D341Med (cell line): ENCODE data around the gene SPATA24.
"Not testable (repeated sequence)": the region's sequence is repeated elsewhere in the genome, so short reads cannot be mapped to it uniquely, and the experiment has no call there.

Source experiments
- DNase-seq: peaks from one replicate; pipeline ENCODE4 v3.0.0; 2012; ENCODE audit warnings: low spot score

The SPATA24 gene

DNA sequence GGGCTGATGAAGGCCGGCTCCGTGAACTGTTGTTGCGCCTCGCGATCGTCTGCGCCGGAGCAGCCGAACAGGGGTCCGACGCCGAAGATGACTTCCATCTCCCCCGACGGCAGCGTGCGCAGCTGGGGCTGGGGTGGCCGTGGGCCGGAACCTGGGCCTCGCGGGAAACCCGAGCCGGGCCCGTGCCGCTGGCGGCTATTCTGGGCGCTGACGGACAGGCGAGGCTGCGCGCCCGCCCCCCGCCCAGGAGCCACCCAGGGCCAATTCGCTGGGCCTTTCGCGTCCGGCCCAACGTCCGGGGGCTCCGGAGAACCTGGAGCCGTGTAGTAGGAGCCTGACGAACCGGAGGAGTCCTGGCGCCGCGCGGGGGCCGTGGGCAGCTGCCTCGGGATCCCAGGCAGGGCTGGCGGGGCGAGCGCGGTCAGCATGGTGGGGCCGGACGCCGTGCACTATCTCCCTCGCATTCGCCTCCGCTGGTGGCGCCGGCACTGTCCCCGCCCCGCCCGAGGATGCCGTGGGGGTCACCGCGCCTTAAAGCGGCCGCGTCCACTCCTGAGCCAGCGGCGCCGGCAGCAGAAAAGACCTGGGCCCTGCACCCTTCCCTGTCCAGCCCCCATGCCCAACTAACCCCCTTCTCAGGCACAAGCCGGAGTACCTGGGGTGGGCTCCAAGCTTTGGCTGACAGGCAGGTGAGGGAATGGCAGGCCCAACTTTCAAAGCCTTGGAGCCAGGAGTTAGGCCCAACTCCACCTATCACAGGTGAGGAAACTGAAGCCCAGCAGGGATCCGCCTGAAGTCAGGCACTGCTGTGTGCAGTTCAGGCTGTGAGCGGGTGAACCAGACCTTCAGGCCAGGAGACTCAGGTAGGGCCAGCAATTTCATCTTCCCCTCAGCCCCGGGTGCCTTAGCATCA is 9.0 kb downstream of the SPATA24 start, which contains the start of gene PROB1:
TSS of gene PROB1 (minus strand) at position 451 of the 913 bp plus-strand sequence. CDS start at position 428, 23 bp downstream.
- DNase-seq: no peak

DNA sequence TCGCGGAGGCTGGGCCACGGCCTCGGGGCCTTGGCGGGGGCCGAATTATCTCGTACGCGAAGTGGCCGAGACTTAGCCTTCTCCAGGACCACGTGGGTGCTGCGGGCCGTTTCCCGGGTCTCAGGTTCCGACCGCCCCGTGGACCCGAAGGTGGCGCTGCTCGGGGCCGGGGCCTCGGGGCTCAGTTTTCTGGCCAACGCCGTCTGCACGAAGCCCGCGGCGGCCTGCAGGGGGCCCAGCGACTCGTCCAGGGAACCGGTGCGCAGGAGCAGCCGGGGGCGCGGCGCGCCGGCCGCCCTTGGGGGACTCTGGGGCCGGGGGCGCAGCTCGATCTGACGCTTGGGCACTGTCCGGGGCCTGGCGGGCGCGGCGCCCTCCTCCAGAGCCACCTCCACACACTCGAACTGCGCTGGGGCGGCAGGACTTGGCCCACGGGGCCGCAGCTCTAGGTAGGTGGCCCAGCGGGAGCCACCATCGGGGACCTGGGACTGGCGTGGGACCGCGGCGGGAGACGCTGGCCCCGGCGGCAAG is 9.7 kb downstream of the SPATA24 start:
- no peak for DNase-seq

DNA sequence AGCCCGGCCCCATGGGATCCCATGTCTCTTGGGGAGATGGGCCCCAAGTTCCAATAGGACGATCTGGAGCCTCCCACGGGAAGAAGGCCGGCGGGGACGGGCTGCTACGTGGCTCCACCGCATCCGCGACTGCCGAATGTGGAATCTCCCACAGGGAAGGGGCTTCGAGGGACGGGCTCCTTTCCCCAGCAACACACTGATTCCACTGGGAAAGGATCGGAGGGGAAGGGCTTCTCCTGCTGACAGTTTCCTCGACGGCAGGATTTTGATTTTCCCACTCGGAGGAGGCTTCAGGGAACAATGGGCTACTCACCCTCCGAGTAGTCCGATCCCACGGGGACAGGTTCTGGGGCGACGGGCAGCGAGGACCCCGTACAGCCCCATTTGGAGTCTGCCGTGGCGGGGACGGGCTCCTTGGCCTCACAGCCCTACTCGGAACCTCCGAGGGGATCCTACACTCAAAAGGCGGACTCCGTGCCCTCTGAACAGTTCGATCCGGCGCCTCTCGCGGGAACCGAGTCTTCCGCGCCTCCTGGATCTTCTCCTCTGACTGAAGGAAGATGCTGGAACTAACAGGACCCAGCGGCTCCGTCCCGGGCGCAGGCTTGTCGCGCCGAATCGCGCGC is 10.3 kb downstream of the SPATA24 start:
- DNase-seq: no peak

DNA sequence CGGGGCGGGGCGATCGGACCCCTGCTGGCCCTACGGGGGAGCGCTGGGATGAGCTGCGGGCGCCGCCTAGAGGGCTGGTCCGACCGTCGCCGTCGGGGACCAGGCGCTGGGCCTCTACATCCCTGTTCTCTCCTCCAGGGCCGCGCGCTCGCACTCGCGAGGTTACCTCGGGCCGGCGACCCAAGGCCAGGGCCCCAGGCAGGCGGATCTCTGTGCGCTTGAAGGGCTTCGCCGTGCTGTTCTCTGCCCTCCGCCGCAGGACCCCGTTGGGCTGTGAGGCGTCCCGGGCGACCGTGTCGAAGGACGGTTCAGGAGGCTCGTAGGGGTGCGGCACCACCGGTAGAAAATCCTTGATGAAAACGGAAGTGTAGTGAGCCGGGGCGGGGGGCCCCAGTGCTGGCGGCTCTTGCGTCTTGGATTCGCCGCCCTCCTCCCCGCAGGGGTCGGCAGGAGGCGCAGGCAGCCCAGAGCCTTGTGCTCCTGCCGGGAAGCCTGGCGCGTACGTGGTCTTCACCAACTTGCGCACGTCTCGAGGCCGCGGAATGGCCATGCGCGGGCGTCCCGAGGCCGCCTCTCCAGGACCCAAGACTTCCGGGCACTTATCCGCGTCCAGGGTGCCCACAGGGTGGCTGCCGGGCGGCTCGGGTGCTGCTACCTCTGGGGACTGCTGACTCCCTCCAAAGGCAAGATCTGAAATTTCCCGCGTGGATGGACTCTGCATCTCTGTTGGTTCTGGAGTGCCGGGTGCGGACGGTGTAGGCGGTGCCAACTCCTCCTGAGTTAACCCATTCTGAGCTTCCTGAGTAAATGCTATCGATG is 11.0 kb downstream of the SPATA24 start:
- DNase-seq: peak; percentile 93

DNA sequence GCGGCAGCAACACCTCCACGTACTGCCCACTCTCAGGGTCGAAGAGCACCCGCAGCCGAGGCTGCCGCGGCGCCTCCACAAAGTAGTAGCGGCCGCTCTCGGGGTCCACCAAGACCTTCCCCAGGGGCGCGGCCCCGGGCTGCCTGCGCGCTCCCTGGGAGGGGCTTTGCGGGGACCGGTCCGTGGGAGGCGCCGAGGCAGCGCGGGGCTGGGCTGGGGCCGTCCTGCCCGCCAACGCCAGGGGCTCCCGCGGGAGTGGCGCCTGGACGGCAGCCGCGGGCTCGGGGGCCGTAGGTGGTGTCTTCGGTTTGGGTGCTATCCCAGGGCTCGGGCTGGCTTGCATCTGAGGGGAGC is 11.6 kb downstream of the SPATA24 start:
- no peak for DNase-seq

DNA sequence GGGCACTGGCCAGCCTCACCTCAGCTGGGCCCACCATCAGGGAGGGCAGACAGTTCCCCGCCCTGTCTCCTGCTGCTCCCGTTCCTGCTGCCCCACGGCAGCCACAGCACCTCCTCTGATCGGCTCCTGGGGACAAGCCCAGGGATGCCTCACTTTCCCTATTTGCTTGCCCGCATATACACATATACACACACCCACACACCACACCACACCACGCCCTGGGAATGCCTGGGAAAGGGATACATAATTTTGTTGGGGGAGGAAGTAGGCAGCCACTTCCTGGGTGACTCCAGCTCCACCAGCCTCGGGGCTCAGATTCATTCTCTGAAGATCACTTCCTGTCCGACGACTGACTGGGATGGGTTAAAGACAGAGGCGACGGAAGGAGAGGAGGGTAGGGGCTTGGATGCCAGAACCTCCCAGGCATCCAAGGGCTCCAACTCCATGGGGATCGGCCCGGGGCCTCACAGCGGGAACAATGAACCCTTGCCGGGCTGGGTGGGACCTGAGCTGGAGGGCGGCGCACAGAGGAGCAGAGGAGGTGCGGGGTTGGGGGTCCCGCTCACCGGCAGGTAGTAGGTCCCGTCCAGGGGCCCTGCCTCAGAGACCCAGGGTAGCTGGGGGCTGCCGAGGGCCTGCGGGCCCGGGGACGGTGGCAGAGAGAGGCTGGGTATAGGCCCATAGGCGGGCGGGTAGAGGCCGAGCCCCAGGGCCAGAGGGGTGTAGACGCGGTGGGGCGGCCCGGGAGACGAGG is 12.1 kb downstream of the SPATA24 start:
- DNase-seq: no peak

DNA sequence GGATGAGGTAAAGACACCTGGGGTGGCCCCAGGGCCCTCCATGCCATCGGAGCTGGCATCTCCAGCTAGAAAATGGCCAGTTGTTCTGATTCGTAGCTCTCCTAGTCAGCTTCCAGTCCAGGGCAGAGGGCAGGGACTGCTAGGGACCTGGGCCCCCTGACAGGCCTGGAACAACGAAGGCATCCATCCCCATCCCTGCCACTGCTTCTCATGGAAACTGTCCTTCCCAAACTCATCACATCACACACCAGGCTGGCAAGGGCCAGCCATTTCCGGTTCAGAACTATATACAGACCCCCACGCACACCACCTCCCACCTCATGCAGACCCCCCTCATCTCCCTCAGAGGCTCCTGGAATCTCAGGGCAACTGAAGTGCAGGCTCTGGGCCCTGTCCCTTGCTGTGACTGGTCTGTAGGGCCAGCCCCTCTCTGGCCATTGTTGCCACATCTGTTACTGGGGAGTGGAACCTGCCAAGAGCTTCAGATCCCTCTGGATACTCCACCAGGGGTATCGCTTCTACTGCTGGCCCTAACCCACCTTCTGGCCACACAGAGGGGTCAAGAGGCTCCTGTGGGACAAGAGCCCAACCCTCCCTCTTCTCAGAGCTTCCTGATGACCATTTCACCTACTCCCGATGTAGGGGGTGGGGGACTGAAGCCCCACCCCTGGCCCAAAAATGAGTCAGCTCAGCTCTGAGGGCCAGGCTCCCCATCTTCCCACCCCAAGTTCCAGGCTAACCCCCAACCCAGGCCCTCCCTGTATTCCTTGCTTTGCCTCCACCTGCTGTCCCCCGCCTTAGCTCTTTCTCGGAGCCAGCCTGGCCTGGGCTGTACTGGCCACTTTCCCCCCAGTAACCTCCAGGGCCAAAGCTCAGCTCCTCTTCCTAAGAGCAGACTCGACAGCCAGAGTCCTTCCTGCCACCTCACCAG is 13.0 kb downstream of the SPATA24 start:
- no peak for DNase-seq

DNA sequence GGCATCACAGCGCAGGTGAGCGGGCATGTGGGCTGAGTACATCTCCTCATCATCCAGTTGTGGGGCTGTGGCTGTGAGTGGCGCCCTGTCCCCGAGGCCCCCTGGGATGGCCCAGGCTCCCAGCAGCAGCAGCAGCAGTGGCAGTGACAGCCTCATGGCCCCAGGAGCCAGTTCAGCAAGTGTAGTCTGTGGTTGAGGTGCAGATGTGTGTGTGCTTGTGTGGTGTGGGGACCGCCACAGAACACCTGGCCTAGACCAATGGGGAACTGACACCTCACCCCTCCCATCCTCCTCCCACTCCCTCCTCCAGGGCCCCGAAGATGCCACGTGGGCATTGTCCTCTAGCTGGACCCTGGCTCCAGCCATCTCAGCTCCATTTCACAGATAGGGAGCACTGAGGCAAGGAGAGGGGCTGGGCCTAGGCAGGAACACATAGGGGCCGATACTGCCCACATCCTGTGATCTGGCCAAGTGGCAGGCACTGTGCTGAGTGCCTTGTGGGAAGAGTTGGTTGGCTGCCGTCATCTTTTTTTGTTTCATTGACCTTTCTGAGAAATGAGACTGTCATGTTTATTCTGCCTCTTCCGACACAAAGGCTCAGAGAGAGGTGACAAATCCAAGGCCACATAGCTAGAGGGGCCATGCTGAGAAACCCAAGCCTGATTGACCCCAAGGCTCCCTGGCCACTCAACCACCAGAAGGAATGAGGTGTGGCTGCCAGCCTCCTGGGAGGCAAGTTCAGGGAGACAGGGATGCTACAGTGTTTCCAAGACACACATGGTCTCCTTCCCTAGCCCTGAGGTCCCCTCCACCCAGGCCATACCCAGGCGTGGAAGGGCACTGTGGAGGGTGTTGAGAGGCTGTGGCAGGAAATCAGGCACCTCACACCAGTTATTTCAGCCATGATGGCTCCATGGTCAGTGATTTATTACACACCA is 13.9 kb downstream of the SPATA24 start, which contains the start of gene MZB1:
TSS of gene MZB1 (minus strand) at position 213 of the 938 bp plus-strand sequence. CDS start at position 156, 57 bp downstream.
- DNase-seq: no peak

DNA sequence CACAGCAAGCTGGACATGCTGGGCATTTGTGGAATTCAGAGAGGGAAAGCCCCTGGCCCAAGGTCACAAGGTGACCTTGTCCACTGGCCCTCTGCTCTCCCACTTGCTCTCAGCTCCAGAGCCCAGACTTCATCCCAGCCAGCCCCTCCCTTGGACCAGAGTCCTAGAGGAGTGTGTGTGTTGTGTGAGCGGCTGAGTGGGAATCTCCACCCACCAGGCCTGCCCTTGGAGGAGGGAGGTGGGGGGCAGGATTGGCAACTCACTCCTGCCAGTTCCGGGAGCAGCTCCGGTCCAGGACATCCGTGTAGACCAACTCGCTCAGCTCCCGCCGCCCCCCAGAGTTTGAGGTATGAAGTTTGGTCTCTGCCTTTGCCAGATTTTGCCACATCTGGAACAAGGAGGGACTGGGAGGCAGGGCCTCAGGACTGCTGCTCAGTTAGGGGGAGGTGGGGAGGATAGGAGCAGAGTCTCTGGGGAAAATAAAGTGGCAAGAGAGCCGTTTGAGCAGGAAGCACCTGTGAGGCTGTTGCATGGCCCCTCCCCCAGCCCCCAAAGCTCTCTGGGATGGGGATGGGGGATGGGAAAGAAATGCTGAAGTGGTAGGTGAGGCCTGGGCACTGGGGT is 15.6 kb downstream of the SPATA24 start:
- DNase-seq: no peak

DNA sequence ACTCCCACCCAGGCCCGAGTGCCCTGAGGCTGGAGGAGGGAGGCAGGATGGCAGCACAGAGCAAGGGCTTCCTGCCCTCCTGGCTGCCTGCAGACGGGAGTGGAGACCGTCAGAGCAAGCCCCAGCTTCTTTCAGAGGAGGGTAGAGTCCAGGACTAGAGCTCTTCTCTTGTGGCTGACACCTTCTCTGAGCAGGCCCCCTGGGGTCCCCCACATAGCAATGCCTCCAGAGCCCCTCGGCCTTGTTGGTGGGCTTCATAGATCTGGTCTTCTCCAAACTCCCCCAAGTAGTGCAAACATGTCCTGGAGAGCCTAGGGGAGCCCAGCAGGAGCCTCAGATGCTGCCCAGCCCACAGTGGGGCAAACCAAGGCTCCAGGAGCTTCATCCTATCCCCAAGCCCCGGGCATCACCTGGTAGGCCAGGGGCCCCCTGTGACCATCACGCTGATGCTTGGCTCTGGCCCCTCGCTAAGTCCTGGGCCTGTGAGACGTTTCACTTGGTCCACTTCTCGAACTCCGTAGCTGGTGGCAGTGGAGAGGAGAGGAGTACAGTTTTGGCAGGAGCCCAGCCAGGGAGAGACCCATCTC is 16.2 kb downstream of the SPATA24 start:
- no peak for DNase-seq

DNA sequence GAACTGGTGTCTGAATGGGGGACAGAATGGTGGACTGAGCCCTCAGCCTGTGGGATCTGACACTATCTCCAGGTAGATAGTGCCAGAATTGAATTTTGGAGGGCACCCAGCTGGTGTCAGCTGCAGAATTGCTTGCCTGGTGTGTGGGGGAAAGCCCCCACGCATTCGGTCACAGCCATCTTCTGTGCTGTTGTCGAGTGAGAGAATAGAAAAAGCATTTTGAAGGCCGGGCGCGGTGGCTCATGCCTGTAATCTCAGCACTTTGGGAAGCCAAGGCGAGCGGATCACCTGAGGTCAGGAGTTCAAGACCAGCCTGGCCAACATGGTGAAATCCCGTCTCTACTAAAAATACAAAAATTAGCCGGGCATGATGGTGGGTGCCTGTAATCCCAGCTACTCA is 16.9 kb downstream of the SPATA24 start:
- DNase-seq: not testable (repeated sequence)

DNA sequence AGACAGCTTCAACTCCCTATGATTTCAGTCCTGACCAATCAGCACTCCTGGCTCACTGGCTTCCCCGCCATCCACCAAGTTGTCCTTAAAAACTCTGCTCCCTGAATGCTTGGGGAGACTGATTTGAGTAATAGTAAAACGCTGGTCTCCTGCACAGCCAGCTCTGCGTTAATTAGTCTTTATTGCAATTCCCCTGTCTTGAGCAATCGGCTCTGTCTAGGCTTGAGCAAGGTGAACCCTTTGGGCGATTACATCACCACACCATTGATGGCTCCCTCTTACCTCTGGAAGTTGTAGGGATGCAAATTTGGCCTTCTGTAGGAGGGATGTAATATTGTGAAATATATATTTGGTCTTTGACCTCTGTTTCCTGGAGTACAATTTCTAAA is 17.8 kb downstream of the SPATA24 start:
- DNase-seq: no peak

DNA sequence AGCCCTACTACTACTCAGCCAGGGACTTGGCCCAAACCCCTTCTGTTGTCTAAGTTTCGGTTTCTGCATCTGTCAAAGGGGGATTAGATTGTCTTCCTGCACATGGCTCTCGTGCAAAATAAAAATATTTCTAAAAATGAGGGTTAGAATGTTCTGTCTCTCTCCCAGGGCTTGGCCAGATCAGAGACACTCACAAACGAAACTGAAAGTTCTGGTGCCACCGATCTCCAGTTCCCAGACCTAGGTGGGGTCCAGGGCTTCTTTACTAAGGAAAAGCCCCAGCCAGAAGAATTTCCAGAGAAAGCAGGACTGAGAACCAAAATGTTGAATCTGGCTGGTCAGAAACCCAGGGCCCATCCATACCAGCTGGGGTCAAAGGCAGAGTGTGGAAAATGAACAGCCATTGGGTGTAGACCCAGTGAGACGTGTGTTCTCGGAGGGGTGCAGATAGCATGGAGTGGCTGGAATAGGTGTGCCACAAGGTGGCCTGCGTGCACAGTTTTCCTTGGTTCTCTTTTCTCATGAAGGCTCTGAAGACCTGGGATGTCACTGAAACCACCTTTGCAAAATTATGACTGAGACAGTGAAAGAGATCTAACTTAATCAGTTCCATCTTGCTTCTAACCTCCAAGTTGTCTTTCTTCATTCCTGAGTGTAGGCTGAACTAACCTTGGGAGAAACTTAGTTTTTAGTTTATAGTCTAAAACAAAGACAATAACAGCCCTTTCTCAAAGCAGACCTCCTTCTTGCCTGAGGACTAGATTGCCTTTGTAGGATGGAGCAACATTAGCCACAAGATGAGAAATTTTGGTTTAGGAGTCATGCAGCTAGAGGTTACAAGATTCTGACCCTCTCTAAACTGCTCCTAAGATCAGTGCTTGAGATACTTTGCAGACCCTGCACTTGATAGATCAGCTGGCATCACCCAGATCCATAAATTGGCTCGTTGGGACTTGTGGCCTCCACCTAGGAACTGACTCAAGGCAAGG is 18.5 kb downstream of the SPATA24 start:
- no peak for DNase-seq

DNA sequence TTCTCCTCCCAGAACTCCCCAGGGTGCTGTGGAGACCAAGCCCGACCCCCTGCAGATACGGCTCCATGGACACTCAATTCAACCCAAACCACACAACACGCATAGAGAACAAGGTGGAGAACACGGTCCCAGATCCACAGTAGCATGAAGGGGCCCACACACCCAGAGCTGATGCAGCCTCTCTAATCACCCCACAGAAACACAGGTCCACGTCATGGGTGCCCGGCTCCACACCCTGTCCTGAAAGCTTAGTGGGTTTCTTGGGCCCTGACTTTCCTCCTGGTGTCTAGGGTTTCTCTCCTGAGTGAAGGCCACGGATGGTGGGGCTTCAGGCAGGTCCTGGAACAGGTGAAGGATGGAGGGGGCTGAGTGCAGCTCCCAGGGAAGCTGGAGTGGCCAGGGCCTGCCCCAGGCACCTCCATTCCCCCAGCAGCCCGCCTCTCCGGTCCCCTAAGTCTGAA is 19.3 kb downstream of the SPATA24 start:
- DNase-seq: no peak

DNA sequence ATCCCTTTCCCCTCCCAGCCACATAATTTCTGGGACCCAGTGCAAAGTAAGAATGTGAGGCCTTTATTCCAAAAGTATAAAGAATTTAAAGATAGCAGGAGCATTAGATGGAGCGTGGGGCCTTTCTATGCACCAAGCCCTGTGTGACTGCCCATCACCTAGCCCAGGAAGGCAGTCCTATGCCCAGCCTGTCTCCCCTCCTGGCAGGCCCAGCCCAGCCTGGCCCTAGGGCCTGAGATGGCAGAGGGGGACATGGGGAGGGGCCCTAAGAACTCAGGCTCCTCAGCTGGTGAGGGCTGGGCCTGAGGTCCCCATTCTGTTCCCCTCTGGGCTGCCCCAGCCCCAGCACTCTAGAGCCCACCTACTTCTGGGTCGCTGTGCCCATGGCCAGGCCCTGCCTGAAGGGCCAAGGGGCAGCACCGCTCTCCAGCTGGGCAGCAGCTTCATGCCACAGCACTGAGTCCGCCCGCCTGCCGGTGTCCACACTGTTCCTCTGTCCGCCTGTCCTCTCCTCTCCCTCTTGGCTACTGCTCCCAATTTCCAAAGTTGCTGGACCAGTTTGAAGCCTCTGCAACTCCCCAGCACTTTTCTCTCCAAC is 19.8 kb downstream of the SPATA24 start:
- DNase-seq: no peak

DNA sequence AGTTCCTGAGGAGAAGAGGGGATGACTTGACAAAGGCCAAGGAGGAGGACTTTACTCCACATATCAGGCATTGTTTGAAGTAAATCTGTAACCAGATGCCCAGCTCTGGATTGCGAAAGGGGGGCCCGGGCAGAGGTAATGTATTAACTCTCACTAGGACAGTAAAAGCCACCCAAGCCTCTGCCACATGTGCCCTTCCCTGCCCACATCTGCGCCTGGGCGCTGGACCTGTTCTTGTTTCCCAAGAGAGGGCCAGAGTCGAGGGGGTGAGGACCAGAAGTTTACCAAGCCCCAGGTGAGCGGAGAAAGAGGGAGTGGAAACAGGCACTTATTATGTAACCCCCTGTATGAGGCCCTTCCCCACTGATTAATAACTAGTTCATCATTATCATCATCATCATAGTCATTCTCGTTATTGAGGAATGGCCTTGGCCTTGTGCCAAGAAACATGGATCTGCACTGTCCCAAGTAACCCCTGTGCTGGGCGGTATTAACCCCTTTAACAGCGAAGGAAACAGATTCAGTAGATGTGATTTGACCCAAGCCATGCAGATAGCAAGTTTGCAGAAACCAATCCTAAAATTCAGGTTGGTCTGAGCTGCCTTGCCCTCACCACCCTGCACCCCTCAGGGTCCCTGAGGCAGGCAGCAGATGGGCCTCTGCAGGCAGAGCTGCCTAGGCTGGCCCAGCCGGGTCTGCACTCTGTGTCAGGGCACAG is 20.5 kb downstream of the SPATA24 start, which contains the start of gene SLC23A1:
TSS of gene SLC23A1 (minus strand) at position 23 of the 718 bp plus-strand sequence. CDS start 44 bp downstream, outside the sequence.
- peak; percentile 27 for DNase-seq
